Effector memory CD4-positive, alpha-beta T cell (primary cell): ENCODE measurements around the gene CASKIN2.
A peak's percentile ranks its signal among the peaks of the same experiment; 100 is the strongest.

Source experiments
- DNase-seq, 3 donors: peaks; one replicate each; pipeline ENCODE4 v3.0.0-alpha.2; 2020
- H3K27ac ChIP-seq: 2 replicates; pipeline ENCODE4 v1.7.0; 2013; ENCODE audit warnings: mild to moderate bottlenecking, low read length, moderate library complexity; ENCODE audit not compliant: insufficient read depth, poor library complexity, severe bottlenecking
- H3K27me3 ChIP-seq: replicated peaks from 2 replicates; pipeline ENCODE4 v1.7.0; 2013; ENCODE audit warnings: mild to moderate bottlenecking, low read length; ENCODE audit not compliant: insufficient read depth, control insufficient read depth, poor library complexity, severe bottlenecking
- H3K36me3 ChIP-seq: 2 replicates; pipeline ENCODE4 v1.7.0; 2013; ENCODE audit warnings: mild to moderate bottlenecking, low read length, moderate library complexity; ENCODE audit not compliant: control insufficient read depth, insufficient read depth
- H3K4me1 ChIP-seq: 2 replicates; pipeline ENCODE4 v1.7.0; 2013; ENCODE audit warnings: low read length, mild to moderate bottlenecking; ENCODE audit not compliant: control insufficient read depth, insufficient read depth, poor library complexity, severe bottlenecking
- H3K4me3 ChIP-seq: 2 replicates; pipeline ENCODE4 v1.7.0; 2013; ENCODE audit warnings: low read length, low read depth, mild to moderate bottlenecking; ENCODE audit not compliant: insufficient read depth, poor library complexity, severe bottlenecking
- H3K9me3 ChIP-seq: 2 replicates; pipeline ENCODE4 v1.7.0; 2013; ENCODE audit warnings: mild to moderate bottlenecking, low read length, moderate library complexity; ENCODE audit not compliant: control insufficient read depth

Gene CASKIN2

DNA sequence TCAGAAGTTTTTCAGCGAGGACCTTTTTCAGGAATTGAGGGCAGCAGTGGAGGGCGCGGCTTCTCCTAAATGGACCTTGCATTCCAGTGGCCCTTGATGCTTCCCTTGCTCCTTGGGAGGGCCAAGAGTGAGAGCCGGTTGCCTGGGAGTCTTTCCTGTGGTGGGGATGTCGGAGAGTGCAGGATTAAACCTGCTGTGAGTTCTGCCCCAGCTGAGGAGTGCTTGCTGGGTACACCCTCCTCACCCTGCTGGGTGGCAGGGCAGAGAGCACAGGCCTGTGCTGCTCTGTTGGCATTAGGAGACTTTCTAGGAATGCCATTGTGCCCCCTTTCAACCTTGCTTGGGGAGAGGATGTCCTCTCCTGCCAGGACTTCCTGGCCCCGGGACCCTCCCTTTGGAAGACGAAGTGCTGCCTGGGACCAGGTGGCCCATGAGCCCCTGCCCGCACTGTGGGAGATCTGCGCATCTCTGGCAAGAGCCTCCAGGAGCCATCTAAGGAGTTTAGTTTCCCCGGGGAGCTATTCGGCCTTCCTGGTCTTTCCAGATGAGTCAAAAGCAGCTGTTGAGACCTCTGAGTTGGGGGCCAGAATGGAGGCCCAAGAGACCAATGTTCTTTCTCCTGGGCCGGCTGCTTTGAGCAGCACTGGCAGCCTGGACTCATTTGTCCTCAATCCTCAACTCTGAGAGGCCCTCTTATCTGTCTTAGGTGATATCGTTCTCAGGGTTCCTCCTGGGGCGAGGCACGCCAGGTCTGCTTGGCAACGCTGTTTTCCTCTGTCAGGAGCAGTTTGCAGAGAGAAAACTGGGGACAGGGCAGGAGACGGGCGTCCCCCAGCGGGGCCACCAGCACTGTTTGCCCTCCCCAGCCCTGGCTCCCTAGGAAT, 15.7 kb upstream of the CASKIN2 start:
- Histone ChIP-seq H3K36me3 (no peaks in the 10 kb centered on the region), H3K4me1 (peaks cover 21% of the 10 kb centered on the region), H3K9me3 (no peaks in the 10 kb centered on the region), H3K27me3 (no peaks in the 10 kb centered on the region), H3K4me3 (no peak overlapping the region), H3K27ac (no peak overlapping the region)
- no peak for DNase-seq

DNA sequence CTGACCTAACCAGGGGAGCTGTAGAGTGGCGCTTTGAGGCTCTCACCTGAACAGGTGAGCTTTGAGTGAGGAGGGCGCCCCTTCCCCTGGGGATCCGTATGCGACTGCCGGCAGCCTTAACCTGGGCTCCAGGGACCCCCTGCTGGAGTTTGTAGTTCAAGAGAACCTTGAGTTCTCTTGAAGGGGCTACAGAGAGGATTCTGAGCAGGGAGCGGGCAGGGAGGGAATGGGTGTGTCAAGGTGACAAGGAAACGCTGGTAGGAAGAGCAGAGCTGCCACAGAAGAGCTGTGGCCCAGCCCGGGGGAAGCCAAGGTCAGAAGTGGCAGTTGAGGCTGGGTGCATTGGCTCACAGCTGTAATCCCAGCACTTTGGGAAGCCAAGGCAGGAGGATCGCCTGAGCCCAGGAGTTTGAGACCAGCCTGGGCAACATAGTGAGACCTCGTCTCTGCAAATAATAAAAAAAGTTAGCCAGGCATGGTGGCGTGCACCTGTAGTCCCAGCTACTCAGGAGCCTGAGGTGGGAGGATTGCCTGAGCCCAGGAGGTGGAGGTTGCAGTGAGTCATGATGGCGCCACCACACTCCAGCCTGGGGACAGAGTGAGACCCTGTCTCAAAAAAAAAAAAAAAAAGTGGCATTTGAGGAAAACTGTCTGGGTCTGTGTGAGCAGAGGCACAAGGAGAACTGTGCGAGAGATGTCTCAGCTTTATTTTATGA, 11.4 kb upstream of the CASKIN2 start:
- H3K4me1 ChIP-seq: peaks cover 13% of the 10 kb centered on the region

DNA sequence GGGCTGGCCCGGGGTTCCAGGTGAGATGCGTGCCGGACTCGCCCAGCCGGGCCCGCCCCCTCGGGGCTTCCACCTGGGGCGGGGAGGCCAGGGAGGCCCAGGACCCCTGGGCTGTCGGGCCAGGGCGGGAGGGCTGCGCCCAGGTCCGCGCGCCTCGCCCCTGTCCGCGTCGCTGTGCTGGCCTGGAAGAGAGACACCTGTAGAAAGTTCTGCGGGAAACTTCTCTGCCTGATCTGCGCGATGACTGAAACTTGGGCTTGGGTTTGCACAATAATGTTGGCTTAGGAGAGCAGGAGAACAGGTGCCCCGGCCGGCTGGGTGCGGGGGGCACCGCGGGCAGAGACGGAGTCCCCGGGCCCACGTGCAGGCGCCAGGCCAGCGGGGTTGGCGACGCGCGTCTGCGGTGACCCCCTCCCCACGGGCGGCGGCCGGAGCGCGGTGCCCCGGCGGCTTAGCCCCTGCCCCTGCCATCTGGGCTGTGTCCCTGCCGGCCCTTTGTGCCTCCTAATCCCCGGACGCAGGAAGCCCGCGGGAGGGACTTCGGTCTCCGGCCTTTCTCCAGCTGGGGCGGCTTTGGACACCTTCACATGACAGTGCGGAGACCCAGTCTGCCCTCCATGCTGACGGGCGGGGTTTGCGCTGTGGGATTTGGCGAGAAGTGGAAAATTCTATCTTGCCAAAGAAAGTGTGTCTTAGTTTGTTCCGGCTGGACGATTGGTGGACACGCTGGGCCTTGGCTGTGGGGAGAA, 10.6 kb upstream of the CASKIN2 start:
- H3K9me3 ChIP-seq: no peaks in the 10 kb centered on the region
- H3K27ac ChIP-seq: peak overlapping the region; percentile 32
- H3K27me3 ChIP-seq: no peaks in the 10 kb centered on the region
- peaks cover 13% of the 10 kb centered on the region for H3K4me1 ChIP-seq
- DNase-seq: no peak
- peak overlapping the region; percentile 62 for H3K4me3 ChIP-seq
- peaks cover 14% of the 10 kb centered on the region for H3K36me3 ChIP-seq

More for the DNA sequence above, 11.4 kb upstream of the CASKIN2 start:
- no peak for DNase-seq
- Histone ChIP-seq H3K27me3 (no peaks in the 10 kb centered on the region), H3K9me3 (no peaks in the 10 kb centered on the region), H3K27ac (no peak overlapping the region), H3K4me3 (peak overlapping the region; percentile 62), H3K36me3 (peaks cover 7% of the 10 kb centered on the region)

DNA sequence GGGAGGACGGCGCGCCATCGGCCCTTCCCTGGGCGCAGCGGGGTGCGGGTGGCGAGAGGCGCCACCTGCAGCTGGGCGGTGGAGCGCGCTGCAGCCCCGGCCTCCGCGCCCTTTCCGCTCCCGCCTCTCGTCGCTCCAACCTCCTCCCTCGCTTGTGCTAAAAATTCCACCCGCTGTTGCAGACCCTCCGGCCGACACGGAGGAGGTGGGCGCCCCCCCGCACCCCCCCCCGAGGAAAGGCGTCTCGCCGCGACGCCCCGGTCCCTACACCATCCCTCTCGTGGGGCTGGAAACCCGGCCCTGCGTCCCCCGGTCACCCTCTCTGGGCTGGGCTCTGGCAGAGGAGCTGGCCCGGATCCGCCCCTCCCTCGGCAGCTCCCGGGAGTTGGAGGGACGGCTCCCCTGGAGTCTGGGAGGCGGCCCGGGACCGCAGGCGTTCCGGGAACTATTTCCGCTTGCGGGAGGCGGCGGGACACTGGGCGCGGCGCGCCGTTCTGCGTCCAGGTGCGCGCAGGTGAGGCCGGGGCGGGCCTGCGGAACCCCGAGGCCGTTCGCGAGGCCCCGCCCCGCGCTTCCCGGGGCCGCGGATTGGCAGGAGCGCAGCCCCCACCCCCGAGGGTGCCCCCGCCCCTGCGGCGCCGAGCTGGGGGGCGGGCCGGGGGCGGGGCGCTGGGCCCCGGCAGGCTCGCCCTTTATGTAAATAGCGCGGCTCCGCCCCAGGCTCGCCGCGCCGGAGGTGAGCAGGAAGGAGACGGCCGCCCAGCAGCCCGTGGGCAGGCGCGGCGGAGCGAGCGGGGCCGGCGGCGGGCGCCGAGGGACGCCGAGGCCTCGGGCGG, 9.9 kb upstream of the CASKIN2 start, which contains the start of gene LLGL2:
Gene LLGL2, plus strand, starts transcription at position 728 of the 836 bp plus-strand sequence. CDS start 17,730 bp downstream, outside the sequence.
- Histone ChIP-seq H3K9me3 (no peaks in the 10 kb centered on the region), H3K36me3 (peaks cover 14% of the 10 kb centered on the region), H3K27me3 (no peaks in the 10 kb centered on the region), H3K4me1 (peaks cover 13% of the 10 kb centered on the region), H3K4me3 (peak within 1 kb of the TSS; percentile 71), H3K27ac (peak within 1 kb of the TSS; percentile 37)
- peak; percentile 77 to 80 (median 78) for DNase-seq

DNA sequence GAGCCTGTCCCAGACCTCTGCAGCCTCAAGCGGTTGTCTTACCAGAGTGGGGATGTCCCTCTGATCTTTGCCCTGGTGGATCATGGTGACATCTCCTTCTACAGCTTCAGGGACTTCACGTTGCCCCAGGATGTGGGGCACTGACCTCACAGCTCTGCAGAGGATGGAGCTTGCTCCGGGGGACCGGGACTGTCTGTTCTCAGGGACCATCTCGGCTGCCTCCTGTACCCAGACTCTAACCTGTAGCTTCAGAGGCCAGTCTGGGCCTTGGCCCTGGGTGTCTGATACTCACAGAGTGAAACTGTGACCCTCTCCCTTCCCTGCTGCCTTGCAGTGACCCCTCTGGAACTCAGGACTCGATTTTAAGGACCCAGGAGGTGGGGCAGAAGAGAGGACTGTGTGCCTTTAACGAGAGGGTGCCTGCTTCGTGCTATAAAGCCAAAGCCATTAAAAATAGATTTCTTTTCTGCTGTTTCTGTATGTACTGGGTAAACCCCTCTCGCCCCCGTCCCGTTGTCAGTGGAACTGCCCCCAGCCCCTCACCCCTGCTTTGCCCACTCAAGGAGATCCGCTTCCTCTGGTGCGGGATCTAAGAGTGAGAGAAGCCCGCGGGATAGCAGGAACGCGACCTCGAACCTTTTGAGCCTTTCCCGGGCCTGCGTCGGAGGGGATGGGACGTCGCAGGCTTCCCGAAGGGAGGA, 9.1 kb upstream of the CASKIN2 start:
- Histone ChIP-seq H3K36me3 (peaks cover 18% of the 10 kb centered on the region), H3K9me3 (no peaks in the 10 kb centered on the region), H3K4me3 (peak overlapping the region; percentile 71), H3K4me1 (peaks cover 13% of the 10 kb centered on the region), H3K27me3 (no peaks in the 10 kb centered on the region), H3K27ac (no peak overlapping the region)
- DNase-seq: no peak

DNA sequence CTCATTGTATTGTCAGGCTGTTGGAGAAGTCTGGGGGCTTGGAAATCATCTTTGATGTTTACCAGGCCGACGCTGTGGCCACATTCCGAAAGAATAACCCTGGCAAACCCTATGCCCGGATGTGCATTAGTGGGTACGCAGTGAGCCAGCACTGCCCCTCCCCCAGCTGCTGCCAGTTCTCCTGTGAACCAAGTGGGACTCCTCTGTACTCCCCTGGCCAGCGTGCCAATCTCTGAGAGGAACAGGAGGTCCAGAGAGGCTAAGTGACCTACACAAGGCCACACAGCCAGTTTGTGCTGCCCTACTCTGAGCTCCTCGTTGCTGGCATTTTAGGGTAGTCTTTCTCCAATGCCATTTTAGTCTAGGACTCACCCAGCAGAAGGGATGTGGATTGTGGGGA, 8.3 kb upstream of the CASKIN2 start:
- DNase-seq: no peak
- Histone ChIP-seq H3K27ac (no peak overlapping the region), H3K27me3 (no peaks in the 10 kb centered on the region), H3K36me3 (peaks cover 18% of the 10 kb centered on the region), H3K9me3 (no peaks in the 10 kb centered on the region), H3K4me3 (no peak overlapping the region), H3K4me1 (peaks cover 19% of the 10 kb centered on the region)

DNA sequence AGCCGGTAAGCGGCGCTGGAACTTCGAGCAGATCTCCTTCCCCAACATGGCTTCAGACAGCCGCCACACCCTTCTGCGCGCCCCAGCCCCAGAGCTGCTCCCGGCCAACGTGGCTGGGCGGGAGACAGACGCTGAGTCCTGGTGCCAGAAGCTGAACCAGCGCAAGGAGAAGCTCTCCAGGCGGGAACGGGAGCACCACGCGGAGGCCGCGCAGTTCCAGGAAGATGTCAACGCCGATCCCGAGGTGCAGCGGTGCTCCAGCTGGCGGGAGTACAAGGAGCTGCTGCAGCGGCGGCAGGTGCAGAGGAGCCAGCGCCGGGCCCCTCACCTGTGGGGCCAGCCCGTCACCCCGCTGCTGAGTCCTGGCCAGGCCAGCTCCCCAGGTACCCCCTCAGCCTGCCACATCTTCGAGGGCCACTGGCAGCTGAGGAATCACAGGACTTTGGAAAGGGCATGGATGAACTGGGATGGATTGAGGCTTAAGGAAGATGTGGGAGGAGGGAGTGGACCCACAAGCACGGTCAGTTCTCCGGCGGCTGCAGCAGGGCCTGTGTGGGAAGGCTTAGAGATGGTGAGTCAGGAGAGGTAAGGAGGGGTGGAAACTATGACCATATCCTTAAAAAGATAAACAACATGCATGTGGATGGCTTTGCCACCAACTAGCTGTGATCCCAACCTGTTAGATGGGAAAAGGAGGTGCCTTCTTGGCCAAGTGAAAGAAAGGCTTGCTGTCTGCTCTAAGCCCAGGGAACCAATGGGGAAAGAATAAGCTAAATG, 6.8 kb upstream of the CASKIN2 start:
- Histone ChIP-seq H3K4me1 (peaks cover 30% of the 10 kb centered on the region), H3K27ac (no peak overlapping the region), H3K36me3 (peaks cover 18% of the 10 kb centered on the region), H3K9me3 (no peaks in the 10 kb centered on the region), H3K4me3 (no peak overlapping the region), H3K27me3 (no peaks in the 10 kb centered on the region)
- DNase-seq: no peak

DNA sequence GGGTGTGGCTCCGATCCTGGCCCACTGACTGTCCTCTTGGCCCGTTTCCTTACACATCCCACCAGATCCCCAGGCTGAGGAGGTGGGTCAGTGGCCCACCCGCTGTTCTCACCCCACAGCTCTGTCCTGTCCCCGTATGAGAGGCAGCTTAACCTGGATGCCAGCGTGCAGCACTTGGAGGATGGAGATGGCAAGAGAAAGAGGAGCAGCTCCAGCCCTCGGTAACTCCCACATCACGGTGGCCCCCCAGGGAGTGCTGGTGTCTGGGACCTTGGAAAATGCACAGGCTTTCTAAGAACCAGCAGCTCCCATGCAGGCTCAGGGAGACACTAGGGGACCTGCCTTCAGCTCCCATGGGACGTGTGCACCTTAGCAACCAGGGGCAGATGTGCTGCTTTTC, 6.0 kb upstream of the CASKIN2 start:
- Histone ChIP-seq H3K27ac (no peak overlapping the region), H3K4me1 (peaks cover 27% of the 10 kb centered on the region), H3K4me3 (no peak overlapping the region), H3K27me3 (no peaks in the 10 kb centered on the region), H3K36me3 (peaks cover 18% of the 10 kb centered on the region), H3K9me3 (no peaks in the 10 kb centered on the region)
- DNase-seq: no peak
